CD4-positive, alpha-beta T cell treated with Interleukin-21 for 1 hour (primary cell): Measurements from ENCODE around the gene STON2.
"Not testable (repeated sequence)": the region's sequence is repeated elsewhere in the genome, so short reads cannot be mapped to it uniquely, and the experiment has no call there.

ENCODE experiments used
- DNase-seq: peaks from one replicate; pipeline ENCODE4 v3.0.0-alpha.2; 2020

The STON2 gene

DNA sequence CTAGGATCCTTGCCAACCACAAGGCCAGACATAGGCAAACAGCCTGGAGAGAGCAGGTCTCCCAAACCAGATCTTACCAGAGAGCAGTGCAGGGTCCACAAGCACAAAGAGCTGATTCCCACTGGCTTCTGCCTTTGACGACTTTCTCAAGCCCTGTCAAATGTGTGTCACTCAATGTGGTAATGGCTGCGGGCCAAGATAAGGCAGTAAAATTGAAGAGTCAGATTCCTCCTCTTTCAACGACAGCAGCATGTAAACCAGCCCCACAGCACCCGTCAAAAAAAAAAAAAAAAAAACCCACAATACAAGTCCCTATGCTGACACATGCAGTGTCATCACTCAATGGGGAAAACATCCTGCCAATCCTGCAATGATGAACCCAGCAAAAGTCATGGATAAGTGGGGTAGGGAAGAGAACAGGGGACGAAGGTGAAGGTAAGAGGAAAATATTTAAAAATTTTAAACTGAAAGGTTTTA is at the start of gene STON2:
STON2 (minus strand) TSS at position 123 of the 477 bp plus-strand sequence. CDS start 1,942 bp downstream, outside the sequence.
- no peak for DNase-seq

DNA sequence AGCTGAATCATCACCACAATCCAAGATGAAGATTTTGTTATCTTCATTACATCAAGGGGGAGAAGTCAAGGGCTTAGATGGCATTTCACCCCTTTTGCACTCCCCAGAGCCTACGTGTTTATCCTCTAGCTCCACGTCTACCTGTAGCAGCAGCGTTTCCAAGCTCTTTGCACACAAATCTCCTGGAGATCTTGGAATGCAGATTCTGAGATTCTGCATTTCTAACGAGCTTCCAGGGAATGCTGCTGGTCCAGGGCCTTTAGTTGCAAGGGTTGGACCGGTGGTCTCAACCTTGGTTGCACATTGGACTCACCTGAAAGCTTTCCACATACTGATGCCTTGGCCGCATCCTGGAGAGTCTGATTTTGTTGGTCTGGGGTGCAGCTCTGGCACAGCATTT is 49.5 kb upstream of the STON2 start:
- no peak for DNase-seq

GRCh38 chr14:81449114-81449513 is 49.0 kb upstream of the STON2 start:
- no peak for DNase-seq

- no peak for DNase-seq
Measured at GRCh38 chr14:81447021-81447764, 47.1 kb upstream of the STON2 start.

GRCh38 chr14:81446279-81447007 is 46.3 kb upstream of the STON2 start:
- DNase-seq, result no peak

DNA sequence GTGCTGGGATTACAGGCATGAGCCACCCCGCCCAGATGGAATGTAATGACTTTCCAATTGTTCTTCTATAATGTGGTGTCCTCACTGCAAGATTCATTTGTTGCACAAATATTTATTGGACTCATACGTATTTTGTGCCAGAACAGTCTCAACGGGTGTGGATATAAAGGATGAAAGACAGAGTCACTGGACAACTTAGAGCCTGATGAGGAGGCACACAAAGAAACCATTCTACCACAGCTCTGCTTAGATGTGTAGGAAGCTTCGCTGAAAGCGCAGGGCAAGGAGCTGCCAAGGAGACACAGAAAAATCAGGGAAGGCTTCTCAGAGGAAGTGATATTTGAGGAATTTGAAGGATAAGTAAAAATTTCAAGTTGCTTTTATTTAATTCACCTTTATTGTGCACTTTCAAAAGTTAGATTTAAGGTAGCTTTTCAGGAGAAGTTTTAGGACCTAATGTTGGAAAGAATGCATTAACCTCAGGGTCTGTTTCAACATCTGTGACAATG is 41.6 kb upstream of the STON2 start:
- no peak for DNase-seq

- DNase-seq, result no peak
Measured at GRCh38 chr14:81440041-81440440, 39.9 kb upstream of the STON2 start.

DNA sequence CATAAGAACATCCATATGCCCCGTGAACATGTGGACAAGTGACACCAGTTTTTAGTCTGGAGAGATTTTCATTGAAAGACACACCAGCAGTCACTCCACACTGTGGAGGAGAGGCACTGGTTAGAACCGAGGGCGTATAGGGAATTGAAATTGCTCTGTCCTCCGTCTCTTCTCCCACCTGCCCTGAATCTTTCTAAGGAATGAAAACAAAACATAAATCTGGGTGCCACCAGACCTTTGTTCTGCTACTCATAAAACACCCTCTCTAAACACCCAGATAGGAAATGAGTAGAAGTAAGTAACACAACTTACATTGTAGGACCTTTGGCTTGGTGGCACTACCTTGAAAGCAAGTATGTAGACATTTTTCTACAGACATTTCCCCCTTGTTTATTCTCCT is 37.1 kb upstream of the STON2 start:
- no peak for DNase-seq

- DNase-seq, result peak; percentile 24
Measured at GRCh38 chr14:81436296-81437138, 36.4 kb upstream of the STON2 start.

GRCh38 chr14:81435391-81436295 is 35.5 kb upstream of the STON2 start:
- DNase-seq, result peak; percentile 3

DNA sequence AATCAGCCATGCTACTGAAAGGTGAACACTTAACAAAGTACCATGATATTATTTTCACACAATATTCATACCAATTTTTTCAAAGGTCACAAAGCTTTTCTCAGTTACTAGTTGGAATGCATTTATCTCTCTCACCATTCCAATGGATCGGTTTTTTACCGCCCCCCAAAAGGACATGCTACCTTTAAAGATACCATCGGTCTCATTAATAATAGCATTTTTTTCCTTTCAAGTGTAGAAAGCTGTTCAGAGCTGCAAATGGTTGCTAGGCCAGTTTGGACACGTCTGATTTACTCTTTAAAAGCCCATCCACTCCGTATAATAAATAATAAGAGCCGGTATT is 34.9 kb upstream of the STON2 start:
- DNase-seq, result no peak

GRCh38 chr14:81434230-81434629 is 34.1 kb upstream of the STON2 start:
- DNase-seq, result no peak

- DNase-seq, result no peak
Measured at GRCh38 chr14:81433378-81433777, 33.3 kb upstream of the STON2 start.

DNA sequence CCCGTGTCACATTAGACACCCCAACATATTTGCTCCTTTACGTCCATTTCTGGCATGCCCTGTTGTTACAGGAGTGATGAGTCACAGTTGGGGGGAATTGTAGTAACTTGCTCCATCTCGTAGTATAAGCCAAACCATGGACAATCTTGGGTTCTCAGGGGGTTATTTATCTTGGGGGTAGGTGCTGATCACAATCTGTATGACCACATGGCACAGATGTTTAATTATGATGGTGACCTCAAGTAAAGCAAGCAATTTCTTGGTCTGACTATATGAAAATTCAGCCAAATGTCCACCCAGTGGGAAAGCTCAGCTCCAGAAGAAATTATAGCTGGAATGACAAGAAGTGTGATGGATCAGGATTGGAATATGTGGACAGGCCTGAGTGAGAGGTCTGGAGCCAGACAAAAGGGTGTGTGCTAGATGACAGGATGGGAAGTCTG is 32.1 kb upstream of the STON2 start:
- no peak for DNase-seq

- DNase-seq, result no peak
Measured at GRCh38 chr14:81430235-81430634, 30.1 kb upstream of the STON2 start.

DNA sequence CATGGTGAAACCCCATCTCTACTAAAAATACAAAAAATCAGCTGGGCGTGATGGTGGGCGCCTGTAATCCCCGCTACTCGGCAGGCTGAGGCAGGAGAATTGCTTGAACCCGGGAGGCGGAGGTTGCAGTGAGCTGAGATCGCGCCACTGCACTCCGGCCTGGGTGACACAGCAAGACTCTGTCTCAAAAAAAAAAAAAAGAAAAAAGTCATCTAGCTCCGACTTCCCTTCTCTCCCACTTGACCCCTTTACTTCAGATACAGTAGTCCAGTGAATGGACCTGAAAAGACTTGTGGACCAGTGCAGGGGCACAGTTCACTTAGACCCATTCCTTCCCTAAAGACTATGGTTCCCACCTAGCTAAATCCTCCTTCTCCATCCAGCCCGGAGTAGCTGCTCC is 29.6 kb upstream of the STON2 start:
- DNase-seq, result not testable (repeated sequence)

- DNase-seq, result no peak
Measured at GRCh38 chr14:81429028-81429427, 28.9 kb upstream of the STON2 start.

GRCh38 chr14:81427348-81428058 is 27.4 kb upstream of the STON2 start:
- DNase-seq, result no peak

GRCh38 chr14:81423504-81423903 is 23.4 kb upstream of the STON2 start:
- DNase-seq, result no peak

DNA sequence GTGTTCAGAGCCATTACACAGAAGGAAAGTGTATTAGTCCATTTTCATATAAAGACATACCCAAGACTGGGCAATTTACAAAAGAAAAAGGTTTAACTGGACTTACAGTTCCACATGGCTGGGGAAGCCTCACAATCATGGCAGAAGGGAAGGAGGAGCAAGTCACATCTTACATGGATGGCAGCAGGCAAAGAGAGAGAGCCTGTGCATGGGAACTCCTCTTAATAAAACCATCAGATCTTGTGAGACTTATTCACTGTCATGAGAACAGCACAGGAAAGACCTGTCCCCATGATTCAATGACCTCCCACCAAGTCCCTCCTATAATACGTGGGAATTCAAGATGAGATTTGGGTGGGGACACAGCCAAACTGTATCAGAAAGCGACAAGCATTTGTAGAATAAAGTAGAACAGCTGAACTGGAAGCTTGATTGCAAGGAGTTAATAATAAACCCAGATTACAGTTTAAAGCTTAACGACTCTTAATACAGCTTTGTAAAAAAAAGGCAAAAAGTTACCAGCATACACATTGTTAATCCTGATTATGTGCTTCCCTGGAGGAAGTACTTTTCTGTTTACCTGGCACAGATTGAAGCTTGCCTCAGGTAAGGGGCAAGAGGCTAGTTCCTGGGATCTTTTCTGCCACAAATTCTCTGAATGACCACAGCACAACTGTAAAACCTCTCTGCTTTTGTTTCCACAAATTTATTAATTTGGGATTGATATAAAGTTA is 18.1 kb upstream of the STON2 start:
- no peak for DNase-seq

DNA sequence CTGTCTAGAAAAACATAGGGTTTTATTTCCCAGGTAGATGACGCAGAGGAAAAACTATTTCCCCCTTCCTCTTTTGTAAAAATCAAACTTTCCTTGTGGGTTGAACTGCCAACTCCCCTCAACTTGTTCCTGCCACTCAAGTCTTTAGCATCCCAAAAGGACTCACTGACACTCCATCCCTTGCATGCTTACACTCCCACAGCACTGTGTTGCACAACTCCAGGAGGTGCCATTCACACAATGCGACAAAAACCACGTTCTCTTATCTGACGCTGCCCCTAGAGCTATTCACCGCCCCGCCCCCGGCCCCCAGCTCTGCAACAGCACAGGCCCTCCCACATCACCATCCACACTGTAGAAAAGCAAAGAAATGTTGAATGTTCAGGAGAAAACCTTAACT is 16.9 kb upstream of the STON2 start:
- DNase-seq, result no peak
